ENCODE measurements around the gene CACNG1. TPM values are rescaled to one million over a fixed set of nuclear protein-coding genes. Genes with fewer than 3 reads are reported as not detected.

The CACNG1 gene
- total RNA-seq, 1 experiment from 2014 or later: not detected

- DNase-seq (ENCODE audit: low spot score): no peak
- Histone ChIP-seq H3K36me3 (ENCODE audit: insufficient read depth, low read length, poor library complexity, severe bottlenecking) (peaks cover 7% of the 10 kb centered on the region), H3K27me3 (replicated peaks; ENCODE audit: insufficient read depth, low read depth, low read length, poor library complexity) (no peaks in the 10 kb centered on the region), H3K27ac (ENCODE audit: low read depth, low read length, poor library complexity, severe bottlenecking) (no peak overlapping the region), H3K4me1 (ENCODE audit: insufficient read depth, low read length, poor library complexity, severe bottlenecking) (no peaks in the 10 kb centered on the region), H3K9me3 (ENCODE audit: low read depth, low read length, poor library complexity, severe bottlenecking) (no peaks in the 10 kb centered on the region), H3K4me3 (ENCODE audit: low read depth, low read length, poor library complexity, severe bottlenecking) (no peak overlapping the region)
- ChIA-PET POLR2A (ENCODE audit: low non-redundant PET) (no interaction called here), CTCF (no interaction called here)
- TF ChIP-seq CTCF (conservative IDR thresholded peaks at IDR 0.05; ENCODE audit: low read depth, low read length): no peak
- no TSS peak for BruUV-seq (replicated peaks)
- intact Hi-C loops (cut with micrococcal nuclease; ENCODE audit: unreplicated experiment): no loop called here
Measured at GRCh38 chr17:67074781-67075180, 30.4 kb downstream of the CACNG1 start.

GRCh38 chr17:67076290-67076689, 31.9 kb downstream of the CACNG1 start:
- TF ChIP-seq EZH2 (IDR thresholded peaks at IDR 0.05; ENCODE audit: borderline replicate concordance, low read depth, low read length, poor library complexity, severe bottlenecking) (no peak), CTCF (conservative IDR thresholded peaks at IDR 0.05; ENCODE audit: low read depth, low read length) (no peak)
- DNase-seq (ENCODE audit: low spot score): no peak
- CTCF ChIA-PET: no interaction called here
- peaks cover 7% of the 10 kb centered on the region for H3K36me3 ChIP-seq (ENCODE audit: insufficient read depth, low read length, poor library complexity, severe bottlenecking)
- POLR2A ChIA-PET (ENCODE audit: low non-redundant PET): interaction anchor here (0.6 kb wide), 1 partner anchor 156 kb away, joined by 4 read pairs; no protein-coding TSS in a partner anchor
- no TSS peak for BruUV-seq (replicated peaks)
- no peaks in the 10 kb centered on the region for H3K27me3 ChIP-seq (replicated peaks; ENCODE audit: insufficient read depth, low read depth, low read length, poor library complexity)
- no peak overlapping the region for H3K4me3 ChIP-seq (ENCODE audit: low read depth, low read length, poor library complexity, severe bottlenecking)
- H3K9me3 ChIP-seq (ENCODE audit: low read depth, low read length, poor library complexity, severe bottlenecking): no peaks in the 10 kb centered on the region
- H3K4me1 ChIP-seq (ENCODE audit: insufficient read depth, low read length, poor library complexity, severe bottlenecking): no peaks in the 10 kb centered on the region
- intact Hi-C loops (cut with micrococcal nuclease; ENCODE audit: unreplicated experiment): no loop called here
- no peak overlapping the region for H3K27ac ChIP-seq (ENCODE audit: low read depth, low read length, poor library complexity, severe bottlenecking)

- no peaks in the 10 kb centered on the region for H3K4me1 ChIP-seq (ENCODE audit: insufficient read depth, low read length, poor library complexity, severe bottlenecking)
- intact Hi-C loops (cut with micrococcal nuclease; ENCODE audit: unreplicated experiment): no loop called here
- H3K9me3 ChIP-seq (ENCODE audit: low read depth, low read length, poor library complexity, severe bottlenecking): no peaks in the 10 kb centered on the region
- H3K27me3 ChIP-seq (replicated peaks; ENCODE audit: insufficient read depth, low read depth, low read length, poor library complexity): no peaks in the 10 kb centered on the region
- H3K4me3 ChIP-seq (ENCODE audit: low read depth, low read length, poor library complexity, severe bottlenecking): no peak overlapping the region
- DNase-seq (ENCODE audit: low spot score): no peak
- no TSS peak for BruUV-seq (replicated peaks)
- POLR2A ChIA-PET (ENCODE audit: low non-redundant PET): no interaction called here
- H3K27ac ChIP-seq (ENCODE audit: low read depth, low read length, poor library complexity, severe bottlenecking): no peak overlapping the region
- CTCF ChIA-PET: interaction anchor here (0.6 kb wide), 1 partner anchor 19 kb away, joined by 5 read pairs; no protein-coding TSS in a partner anchor
- H3K36me3 ChIP-seq (ENCODE audit: insufficient read depth, low read length, poor library complexity, severe bottlenecking): peaks cover 7% of the 10 kb centered on the region
- TF ChIP-seq CTCF (conservative IDR thresholded peaks at IDR 0.05; ENCODE audit: low read depth, low read length) (no peak), EZH2 (IDR thresholded peaks at IDR 0.05; ENCODE audit: borderline replicate concordance, low read depth, low read length, poor library complexity, severe bottlenecking) (no peak)
Measured at GRCh38 chr17:67078292-67078691, 33.9 kb downstream of the CACNG1 start.
